H9 (cell line): ENCODE measurements around the gene ISCU. TPM values are rescaled to one million over a fixed set of nuclear protein-coding genes. Genes with fewer than 3 reads are reported as not detected.
"Not testable (repeated sequence)": the region's sequence is repeated elsewhere in the genome, so short reads cannot be mapped to it uniquely, and the experiment has no call there.

Experiments used
- DNase-seq: peaks from one replicate; pipeline ENCODE4 v3.0.0-alpha.2; 2017
- H2AFZ ChIP-seq: one replicate; pipeline ENCODE4 v1.6.1; 2013; ENCODE audit warnings: mild to moderate bottlenecking, low read length, control low read depth, moderate library complexity
- H2AK5ac ChIP-seq: 2 replicates; pipeline ENCODE4 v1.6.1; 2013; ENCODE audit warnings: low read length, control low read depth, mixed read lengths; ENCODE audit not compliant: insufficient read length
- H2BK120ac ChIP-seq: one replicate; pipeline ENCODE4 v1.6.1; 2013; ENCODE audit warnings: low read depth, mild to moderate bottlenecking, low read length, control low read depth, inconsistent platforms; ENCODE audit not compliant: poor library complexity, severe bottlenecking
- H2BK12ac ChIP-seq: 2 replicates; pipeline ENCODE4 v1.6.1; 2013; ENCODE audit warnings: low read length, control low read depth, mixed read lengths, low read depth; ENCODE audit not compliant: insufficient read length
- H2BK15ac ChIP-seq: 2 replicates; pipeline ENCODE4 v1.6.1; 2013; ENCODE audit warnings: low read depth, low read length, control low read depth
- H2BK20ac ChIP-seq: one replicate; pipeline ENCODE4 v1.6.1; 2013; ENCODE audit warnings: low read depth, mild to moderate bottlenecking, low read length, control low read depth, inconsistent platforms; ENCODE audit not compliant: poor library complexity, severe bottlenecking
- H2BK5ac ChIP-seq: 2 replicates; pipeline ENCODE4 v1.6.1; 2013; ENCODE audit warnings: low read length, control low read depth, mixed read lengths; ENCODE audit not compliant: insufficient read length
- H3K14ac ChIP-seq: 2 replicates; pipeline ENCODE4 v1.6.1; 2013; ENCODE audit warnings: low read length, control low read depth; ENCODE audit not compliant: insufficient read depth
- H3K18ac ChIP-seq: 2 replicates; pipeline ENCODE4 v1.6.1; 2013; ENCODE audit warnings: low read depth, mild to moderate bottlenecking, mixed read lengths, low read length, control low read depth; ENCODE audit not compliant: insufficient read length
- H3K23ac ChIP-seq: 2 replicates; pipeline ENCODE4 v1.6.1; 2013; ENCODE audit warnings: low read length, control low read depth, mixed read lengths, low read depth; ENCODE audit not compliant: insufficient read length
- H3K23me2 ChIP-seq: 2 replicates; pipeline ENCODE4 v1.6.1; 2013; ENCODE audit warnings: low read depth, mild to moderate bottlenecking, mixed read lengths, low read length, control low read depth; ENCODE audit not compliant: insufficient read length, poor library complexity, severe bottlenecking
- H3K27ac ChIP-seq: 2 replicates; pipeline ENCODE4 v1.5.1; 2013; ENCODE audit warnings: low read length, control low read depth, mixed read lengths, low read depth; ENCODE audit not compliant: insufficient read length
- H3K27me3 ChIP-seq: 2 replicates; pipeline ENCODE4 v1.6.1; 2013; ENCODE audit warnings: low read length, control low read depth, inconsistent platforms; ENCODE audit not compliant: insufficient read depth
- H3K4ac ChIP-seq: 2 replicates; pipeline ENCODE4 v1.6.1; 2013; ENCODE audit warnings: low read depth, mild to moderate bottlenecking, control low read depth, inconsistent platforms, low read length, moderate library complexity
- H3K4me1 ChIP-seq: 2 replicates; pipeline ENCODE4 v1.6.1; 2013; ENCODE audit warnings: low read length, control low read depth, inconsistent platforms; ENCODE audit not compliant: insufficient read depth
- H3K4me2 ChIP-seq: 2 replicates; pipeline ENCODE4 v1.6.1; 2013; ENCODE audit warnings: low read length, control low read depth, mixed read lengths; ENCODE audit not compliant: insufficient read length, insufficient read depth
- H3K56ac ChIP-seq: 2 replicates; pipeline ENCODE4 v1.6.1; 2013; ENCODE audit warnings: low read depth, mild to moderate bottlenecking, mixed read lengths, low read length, control low read depth; ENCODE audit not compliant: insufficient read length
- H3K79me1 ChIP-seq: 2 replicates; pipeline ENCODE4 v1.6.1; 2013; ENCODE audit warnings: low read depth, mild to moderate bottlenecking, moderate library complexity, low read length, control low read depth, inconsistent platforms; ENCODE audit not compliant: insufficient read depth, poor library complexity, severe bottlenecking
- H3K79me2 ChIP-seq: 2 replicates; pipeline ENCODE4 v1.6.1; 2013; ENCODE audit warnings: low read length, control low read depth, inconsistent platforms; ENCODE audit not compliant: insufficient read depth
- H3K9ac ChIP-seq: 2 replicates; pipeline ENCODE4 v1.6.1; 2013; ENCODE audit warnings: low read length, control low read depth, mixed read lengths; ENCODE audit not compliant: insufficient read length; ENCODE audit errors: extremely low read depth
- H3K9me3 ChIP-seq: one replicate; pipeline ENCODE4 v1.6.1; 2013; ENCODE audit warnings: low read depth, low read length, inconsistent platforms; ENCODE audit not compliant: control insufficient read depth
- H3T11ph ChIP-seq: one replicate; pipeline ENCODE4 v1.6.1; 2013; ENCODE audit warnings: mild to moderate bottlenecking, low read length, control low read depth, inconsistent platforms
- H4K20me1 ChIP-seq: one replicate; pipeline ENCODE4 v1.6.1; 2013; ENCODE audit not compliant: control insufficient read depth, insufficient read length, insufficient read depth
- H4K5ac ChIP-seq: 2 replicates; pipeline ENCODE4 v1.6.1; 2013; ENCODE audit warnings: low read depth, mild to moderate bottlenecking, mixed read lengths, low read length, control low read depth; ENCODE audit not compliant: insufficient read length
- H4K8ac ChIP-seq: replicated peaks from 2 replicates; pipeline ENCODE4 v1.6.1; 2013; ENCODE audit warnings: low read length, control low read depth, mixed read lengths, low read depth; ENCODE audit not compliant: insufficient read length
- H4K91ac ChIP-seq: 2 replicates; pipeline ENCODE4 v1.6.1; 2013; ENCODE audit warnings: low read depth, mild to moderate bottlenecking, moderate library complexity, mixed read lengths, low read length, control low read depth; ENCODE audit not compliant: insufficient read length
- H3K27ac Mint-ChIP-seq, 3 experiments: 2 replicates in 2 of 3; 3 replicates in 1 of 3; pipeline ENCODE4 v1.8.0; 2020 to 2021; ENCODE audit warnings: mixed read lengths in 3 of 3, mild to moderate bottlenecking in 1 of 3, moderate library complexity in 1 of 3
- H3K27me3 Mint-ChIP-seq: 2 replicates; pipeline ENCODE4 v1.8.0; 2021; ENCODE audit warnings: low read depth, mild to moderate bottlenecking, moderate library complexity, mixed read lengths
- H3K36me3 Mint-ChIP-seq, 3 experiments: 2 replicates in 2 of 3; 3 replicates in 1 of 3; pipeline ENCODE4 v1.8.0; 2020 to 2021; ENCODE audit warnings: low read depth in 3 of 3, mixed read lengths in 3 of 3; ENCODE audit not compliant: insufficient read depth in 1 of 3
- H3K4me1 Mint-ChIP-seq, 2 experiments: 2 replicates each; pipeline ENCODE4 v1.8.0; 2020; ENCODE audit warnings: mixed read lengths in 2 of 2
- H3K4me3 Mint-ChIP-seq, 2 experiments: 2 replicates in 1 of 2; 3 replicates in 1 of 2; pipeline ENCODE4 v1.8.0; 2020 to 2021; ENCODE audit warnings: mild to moderate bottlenecking in 2 of 2, mixed read lengths in 2 of 2, moderate library complexity in 1 of 2
- H3K9me3 Mint-ChIP-seq, 2 experiments: 2 replicates in 1 of 2; 3 replicates in 1 of 2; pipeline ENCODE4 v1.8.0; 2020; ENCODE audit warnings: mild to moderate bottlenecking in 2 of 2, mixed read lengths in 2 of 2, moderate library complexity in 1 of 2
- WGBS: extraction: QIAGEN DNeasy Blood & Tissue Kit; methylation state at CpG from one replicate; pipeline ENCODE4 v1.1.7; 2013; ENCODE audit warnings: missing lambda C conversion rate, low lambda C conversion rate, mixed read lengths; ENCODE audit not compliant: insufficient read length; ENCODE audit errors: extremely low coverage; 5-methylcytosine and 5-hydroxymethylcytosine counted together
- total RNA-seq: library from RNA; stranded (reverse); gene quantifications from 2 replicates; pipeline ENCODE4 v1.2.1, GENCODE V29; 2021
- TF ChIP-seq, protein P1 (sequence below): fragments of 200-600 bp; sonication (generic); conservative IDR thresholded peaks from 3 replicates; pipeline ENCODE4 v1.8.0; 2021; ENCODE audit warnings: antibody characterized with exemption, mild to moderate bottlenecking

ISCU gene
- total RNA-seq, 1 experiment from 2014 or later = 64.9 TPM

DNA sequence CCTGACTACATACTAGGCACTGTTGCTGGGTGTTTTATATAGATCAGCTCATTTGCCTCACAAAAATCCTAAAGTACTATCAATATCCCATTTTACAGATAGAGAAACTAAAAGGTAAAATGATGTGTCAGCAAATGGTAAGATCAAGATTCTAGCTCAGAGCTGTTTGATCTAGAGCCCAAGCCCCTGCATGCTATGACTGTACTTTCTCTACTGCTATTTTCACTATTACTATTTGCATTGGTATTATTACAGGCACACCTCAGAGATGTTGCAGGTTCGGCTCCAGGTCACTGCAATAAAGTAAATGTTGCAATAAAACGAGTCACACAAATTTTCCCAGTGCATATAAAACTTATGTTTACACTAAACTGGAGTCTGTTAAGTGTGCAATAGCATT, 10.9 kb downstream of the ISCU start:
- Histone ChIP-seq H3K27me3 (no peaks in the 10 kb centered on the region), H2AFZ (no peak overlapping the region), H3K56ac (no peak overlapping the region), H3T11ph (no peak overlapping the region), H3K4ac (no peak overlapping the region), H3K4me2 (no peak overlapping the region), H3K23ac (no peak overlapping the region), H3K18ac (no peak overlapping the region), H2BK12ac (no peak overlapping the region), H2BK5ac (no peak overlapping the region), H2AK5ac (no peak overlapping the region), H3K9ac (no peak overlapping the region), H3K23me2 (no peaks in the 10 kb centered on the region), H3K4me1 (no peaks in the 10 kb centered on the region), H3K79me1 (no peaks in the 10 kb centered on the region), H4K91ac (no peak overlapping the region), H3K79me2 (no peaks in the 10 kb centered on the region), H3K14ac (no peak overlapping the region), H4K20me1 (no peaks in the 10 kb centered on the region), H2BK20ac (no peak overlapping the region), H3K27ac (no peak overlapping the region), H3K9me3 (no peaks in the 10 kb centered on the region), H4K5ac (no peak overlapping the region), H4K8ac (no peak overlapping the region), H2BK120ac (no peak overlapping the region), H2BK15ac (no peak overlapping the region)
- no peaks in the 10 kb centered on the region for H3K4me1 Mint-ChIP-seq
- WGBS = no CpG with 5 or more reads among the region's 2 CpGs
- H3K9me3 Mint-ChIP-seq = peaks cover 1 to 2% of the 10 kb centered on the region in 2 experiments
- H3K36me3 Mint-ChIP-seq = peaks cover 8 to 13% (median 9%) of the 10 kb centered on the region in 3 experiments; a peak in 6 of 7 replicates
- H3K4me3 Mint-ChIP-seq = no peak overlapping the region
- peaks cover 5% of the 10 kb centered on the region; the same call in 1 of the 2 replicates for H3K27me3 Mint-ChIP-seq
- no peak overlapping the region for H3K27ac Mint-ChIP-seq
- TF ChIP-seq, protein P1, sequence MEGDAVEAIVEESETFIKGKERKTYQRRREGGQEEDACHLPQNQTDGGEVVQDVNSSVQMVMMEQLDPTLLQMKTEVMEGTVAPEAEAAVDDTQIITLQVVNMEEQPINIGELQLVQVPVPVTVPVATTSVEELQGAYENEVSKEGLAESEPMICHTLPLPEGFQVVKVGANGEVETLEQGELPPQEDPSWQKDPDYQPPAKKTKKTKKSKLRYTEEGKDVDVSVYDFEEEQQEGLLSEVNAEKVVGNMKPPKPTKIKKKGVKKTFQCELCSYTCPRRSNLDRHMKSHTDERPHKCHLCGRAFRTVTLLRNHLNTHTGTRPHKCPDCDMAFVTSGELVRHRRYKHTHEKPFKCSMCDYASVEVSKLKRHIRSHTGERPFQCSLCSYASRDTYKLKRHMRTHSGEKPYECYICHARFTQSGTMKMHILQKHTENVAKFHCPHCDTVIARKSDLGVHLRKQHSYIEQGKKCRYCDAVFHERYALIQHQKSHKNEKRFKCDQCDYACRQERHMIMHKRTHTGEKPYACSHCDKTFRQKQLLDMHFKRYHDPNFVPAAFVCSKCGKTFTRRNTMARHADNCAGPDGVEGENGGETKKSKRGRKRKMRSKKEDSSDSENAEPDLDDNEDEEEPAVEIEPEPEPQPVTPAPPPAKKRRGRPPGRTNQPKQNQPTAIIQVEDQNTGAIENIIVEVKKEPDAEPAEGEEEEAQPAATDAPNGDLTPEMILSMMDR = no peak
- DNase-seq = no peak

DNA sequence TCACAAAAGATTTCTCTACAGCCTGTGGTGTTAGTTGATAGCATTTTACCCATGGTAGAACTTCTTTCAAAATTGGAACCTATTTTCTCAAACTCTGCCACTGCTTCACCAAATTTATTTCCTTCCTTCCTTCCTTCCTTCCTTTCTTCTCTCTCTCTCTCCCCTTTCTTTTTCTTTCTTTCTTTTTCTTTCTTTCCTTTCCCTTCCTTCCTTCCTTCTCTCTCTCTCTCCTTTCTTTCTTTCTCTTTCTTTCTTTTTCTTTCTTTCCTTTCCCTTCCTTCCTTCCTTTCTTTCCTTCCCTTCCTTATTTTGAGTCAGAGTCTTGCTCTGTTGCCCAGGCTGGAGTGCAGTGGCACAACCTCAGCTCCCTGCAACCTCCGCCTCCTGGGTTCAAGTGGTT, 11.9 kb downstream of the ISCU start:
- not testable (repeated sequence) for H3K9me3 ChIP-seq, H3K18ac ChIP-seq, H2BK5ac ChIP-seq, H3T11ph ChIP-seq, H2BK15ac ChIP-seq, H3K27me3 Mint-ChIP-seq, H2BK12ac ChIP-seq, H3K27me3 ChIP-seq, H3K4me1 ChIP-seq, H3K23ac ChIP-seq, H3K23me2 ChIP-seq, DNase-seq, H4K8ac ChIP-seq, H3K79me2 ChIP-seq, H3K56ac ChIP-seq, H4K91ac ChIP-seq, H4K5ac ChIP-seq, H3K4ac ChIP-seq, H2AK5ac ChIP-seq, H2BK120ac ChIP-seq, H3K14ac ChIP-seq, H2AFZ ChIP-seq, H3K4me1 Mint-ChIP-seq, H3K9ac ChIP-seq, H2BK20ac ChIP-seq, H3K27ac ChIP-seq, H3K4me2 ChIP-seq, H3K4me3 Mint-ChIP-seq, H3K79me1 ChIP-seq, H4K20me1 ChIP-seq
- WGBS = no CpG with 5 or more reads among the region's 1 CpG
- Mint-ChIP-seq H3K9me3 (peaks cover 9 to 10% of the 10 kb centered on the region in 2 experiments), H3K27ac (peak overlapping the region in 1 of 3 experiments; percentile 83; a peak in 1 of 7 replicates), H3K36me3 (peaks cover 4 to 12% (median 4%) of the 10 kb centered on the region in 3 experiments; a peak in 6 of 7 replicates)
